Liver (tissue), 3 donors: ENCODE measurements around the gene LEKR1.

ENCODE experiments used
- FOXA1 ChIP-seq: IDR thresholded peaks from 2 replicates; pipeline ENCODE4 v1.6.1; 2016; ENCODE audit warnings: antibody characterized with exemption
- JUND ChIP-seq, 2 donors: IDR thresholded peaks; 2 replicates each; pipeline ENCODE4 v1.6.1; 2016; ENCODE audit warnings: antibody characterized with exemption in 2 of 2
- RAD21 ChIP-seq, 2 donors: IDR thresholded peaks; 2 replicates each; pipeline ENCODE4 v1.6.1; 2016; ENCODE audit warnings: antibody characterized with exemption in 2 of 2, mild to moderate bottlenecking in 2 of 2
- REST ChIP-seq: IDR thresholded peaks from 2 replicates; pipeline ENCODE4 v1.6.1; 2016; ENCODE audit warnings: antibody characterized with exemption, mild to moderate bottlenecking
- SP1 ChIP-seq: IDR thresholded peaks from 2 replicates; pipeline ENCODE4 v1.6.1; 2018; ENCODE audit warnings: antibody characterized with exemption, mild to moderate bottlenecking
- TAF1 ChIP-seq: conservative IDR thresholded peaks from 2 replicates; pipeline ENCODE4 v1.6.1; 2016; ENCODE audit warnings: antibody characterized with exemption, mild to moderate bottlenecking
- YY1 ChIP-seq: IDR thresholded peaks from 2 replicates; pipeline ENCODE4 v1.6.1; 2016; ENCODE audit warnings: antibody characterized with exemption, mild to moderate bottlenecking
- TF ChIP-seq, protein P1 (sequence below): IDR thresholded peaks from 2 replicates; pipeline ENCODE4 v1.6.1; 2016; ENCODE audit warnings: antibody characterized with exemption
- TF ChIP-seq, protein P2 (sequence below): fragments of 150-350 bp; IDR thresholded peaks from 2 replicates; pipeline ENCODE4 v1.5.1; 2017; ENCODE audit warnings: improper control_type of control experiment, low read depth, low read length; ENCODE audit not compliant: missing input control
- TF ChIP-seq, protein P3 (sequence below): IDR thresholded peaks from 2 replicates; pipeline ENCODE4 v1.6.1; 2016; ENCODE audit warnings: antibody characterized with exemption
- donor health status: healthy.
- donor health status: healthy.

DNA sequence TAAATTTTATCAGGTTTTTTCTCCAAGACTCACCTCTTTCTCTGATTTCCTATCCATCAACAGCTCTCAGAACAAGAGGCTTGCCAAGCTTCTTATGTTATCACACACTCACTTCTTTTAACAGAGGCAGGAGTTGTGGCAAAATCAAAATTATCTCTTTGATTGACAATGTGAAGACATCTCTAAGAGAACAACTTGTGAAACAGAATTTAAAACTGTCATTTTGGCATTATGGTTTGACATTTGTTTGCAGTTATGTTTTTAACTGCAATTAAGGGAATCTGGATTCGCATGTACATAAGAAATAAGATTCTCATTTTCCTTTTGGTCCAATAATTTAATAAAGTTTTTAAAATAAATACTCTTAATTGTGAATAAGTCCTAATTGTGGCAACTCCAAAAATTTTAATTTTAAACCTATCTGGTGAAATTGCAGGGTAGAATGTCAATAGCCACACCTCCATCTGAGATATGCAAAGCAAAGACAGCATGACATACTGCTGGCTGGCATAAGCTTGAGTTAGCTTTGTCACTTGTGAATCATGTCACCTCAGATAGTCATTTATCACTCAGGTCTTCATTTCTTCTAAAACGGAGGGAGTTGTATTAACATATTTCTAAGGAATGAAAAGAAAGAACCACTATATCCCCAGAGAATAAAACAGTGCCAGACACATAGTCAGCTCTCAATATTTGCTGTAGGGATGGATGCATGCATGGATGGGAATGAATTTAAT, 175.2 kb downstream of the LEKR1 start:
- TF ChIP-seq, protein P1, sequence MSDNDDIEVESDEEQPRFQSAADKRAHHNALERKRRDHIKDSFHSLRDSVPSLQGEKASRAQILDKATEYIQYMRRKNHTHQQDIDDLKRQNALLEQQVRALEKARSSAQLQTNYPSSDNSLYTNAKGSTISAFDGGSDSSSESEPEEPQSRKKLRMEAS: no peak
- TF ChIP-seq RAD21 (IDR thresholded peaks at IDR 0.05) (no peak), SP1 (no peak), YY1 (no peak), JUND (IDR thresholded peaks at IDR 0.05) (no peak), REST (no peak), TAF1 (no peak), FOXA1 (no peak)
- TF ChIP-seq, protein P2, sequence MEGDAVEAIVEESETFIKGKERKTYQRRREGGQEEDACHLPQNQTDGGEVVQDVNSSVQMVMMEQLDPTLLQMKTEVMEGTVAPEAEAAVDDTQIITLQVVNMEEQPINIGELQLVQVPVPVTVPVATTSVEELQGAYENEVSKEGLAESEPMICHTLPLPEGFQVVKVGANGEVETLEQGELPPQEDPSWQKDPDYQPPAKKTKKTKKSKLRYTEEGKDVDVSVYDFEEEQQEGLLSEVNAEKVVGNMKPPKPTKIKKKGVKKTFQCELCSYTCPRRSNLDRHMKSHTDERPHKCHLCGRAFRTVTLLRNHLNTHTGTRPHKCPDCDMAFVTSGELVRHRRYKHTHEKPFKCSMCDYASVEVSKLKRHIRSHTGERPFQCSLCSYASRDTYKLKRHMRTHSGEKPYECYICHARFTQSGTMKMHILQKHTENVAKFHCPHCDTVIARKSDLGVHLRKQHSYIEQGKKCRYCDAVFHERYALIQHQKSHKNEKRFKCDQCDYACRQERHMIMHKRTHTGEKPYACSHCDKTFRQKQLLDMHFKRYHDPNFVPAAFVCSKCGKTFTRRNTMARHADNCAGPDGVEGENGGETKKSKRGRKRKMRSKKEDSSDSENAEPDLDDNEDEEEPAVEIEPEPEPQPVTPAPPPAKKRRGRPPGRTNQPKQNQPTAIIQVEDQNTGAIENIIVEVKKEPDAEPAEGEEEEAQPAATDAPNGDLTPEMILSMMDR: no peak
- TF ChIP-seq, protein P3, sequence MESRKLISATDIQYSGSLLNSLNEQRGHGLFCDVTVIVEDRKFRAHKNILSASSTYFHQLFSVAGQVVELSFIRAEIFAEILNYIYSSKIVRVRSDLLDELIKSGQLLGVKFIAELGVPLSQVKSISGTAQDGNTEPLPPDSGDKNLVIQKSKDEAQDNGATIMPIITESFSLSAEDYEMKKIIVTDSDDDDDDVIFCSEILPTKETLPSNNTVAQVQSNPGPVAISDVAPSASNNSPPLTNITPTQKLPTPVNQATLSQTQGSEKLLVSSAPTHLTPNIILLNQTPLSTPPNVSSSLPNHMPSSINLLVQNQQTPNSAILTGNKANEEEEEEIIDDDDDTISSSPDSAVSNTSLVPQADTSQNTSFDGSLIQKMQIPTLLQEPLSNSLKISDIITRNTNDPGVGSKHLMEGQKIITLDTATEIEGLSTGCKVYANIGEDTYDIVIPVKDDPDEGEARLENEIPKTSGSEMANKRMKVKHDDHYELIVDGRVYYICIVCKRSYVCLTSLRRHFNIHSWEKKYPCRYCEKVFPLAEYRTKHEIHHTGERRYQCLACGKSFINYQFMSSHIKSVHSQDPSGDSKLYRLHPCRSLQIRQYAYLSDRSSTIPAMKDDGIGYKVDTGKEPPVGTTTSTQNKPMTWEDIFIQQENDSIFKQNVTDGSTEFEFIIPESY: no peak
